KMS-11 (cell line): ENCODE results near the gene PLD1.

Source experiments
- H2AFZ ChIP-seq: fragments of 200-600 bp; sonication (generic); 2 replicates; pipeline ENCODE4 v1.6.1; 2016; ENCODE audit warnings: antibody characterized with exemption, mixed run types, low read depth
- H3K27ac ChIP-seq: fragments of 200-600 bp; sonication (generic); 2 replicates; pipeline ENCODE4 v1.6.1; 2016; ENCODE audit warnings: mild to moderate bottlenecking, mixed run types
- H3K27me3 ChIP-seq: fragments of 200-600 bp; sonication (generic); 2 replicates; pipeline ENCODE4 v1.6.1; 2017; ENCODE audit warnings: mild to moderate bottlenecking, low read depth, mixed run types, moderate library complexity; ENCODE audit not compliant: insufficient read depth
- H3K36me3 ChIP-seq: fragments of 200-600 bp; sonication (generic); 2 replicates; pipeline ENCODE4 v1.6.1; 2017; ENCODE audit warnings: mild to moderate bottlenecking, mixed run types; ENCODE audit not compliant: insufficient read depth
- H3K4me1 ChIP-seq: fragments of 200-600 bp; sonication (generic); 2 replicates; pipeline ENCODE4 v1.6.1; 2016; ENCODE audit warnings: mild to moderate bottlenecking, low read depth, mixed run types; ENCODE audit not compliant: poor library complexity, severe bottlenecking
- H3K4me2 ChIP-seq: fragments of 200-600 bp; sonication (generic); 2 replicates; pipeline ENCODE4 v1.7.0; 2016; ENCODE audit warnings: mild to moderate bottlenecking, mixed run types
- H3K4me3 ChIP-seq: fragments of 200-600 bp; sonication (generic); IDR thresholded peaks from 2 replicates; pipeline ENCODE4 v1.6.1; 2017; ENCODE audit warnings: low read depth, low read length, mixed read lengths; ENCODE audit not compliant: insufficient read depth
- H3K79me2 ChIP-seq: fragments of 200-600 bp; sonication (generic); 2 replicates; pipeline ENCODE4 v1.6.1; 2016; ENCODE audit warnings: low read depth, mixed run types; ENCODE audit not compliant: insufficient read depth
- H3K9ac ChIP-seq: fragments of 200-600 bp; sonication (generic); 2 replicates; pipeline ENCODE4 v1.6.1; 2016; ENCODE audit warnings: mild to moderate bottlenecking, mixed run types
- H4K20me1 ChIP-seq: fragments of 200-600 bp; sonication (generic); 2 replicates; pipeline ENCODE4 v1.6.1; 2016; ENCODE audit warnings: mild to moderate bottlenecking, mixed run types; ENCODE audit not compliant: insufficient read depth
- CTCF ChIP-seq: fragments of 200-600 bp; sonication (generic); conservative IDR thresholded peaks from 2 replicates; pipeline ENCODE4 v1.6.1; 2017; ENCODE audit warnings: low read depth, mild to moderate bottlenecking, antibody characterized with exemption, low read length, moderate library complexity, mixed read lengths

Gene PLD1

DNA sequence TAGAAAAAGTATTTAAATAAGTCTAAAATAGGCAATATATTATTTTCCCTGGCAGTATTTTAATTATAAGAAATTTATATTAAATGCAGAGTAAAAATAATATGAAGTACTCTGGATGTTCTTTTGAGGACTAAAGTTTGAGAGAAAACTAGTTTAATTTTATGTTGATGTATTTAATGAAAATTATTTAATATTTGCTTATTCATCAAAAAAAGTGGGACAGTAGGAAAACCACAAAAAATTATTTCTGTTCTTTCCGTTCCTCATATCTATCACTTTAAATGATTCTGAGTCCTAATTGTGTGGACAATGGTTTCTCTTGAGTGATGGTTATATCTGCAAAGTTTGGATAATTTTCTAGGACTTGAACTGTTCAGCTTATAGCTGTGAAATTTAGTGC, 202.8 kb downstream of the PLD1 start:
- H3K4me3 ChIP-seq, result no peak overlapping the region
- no peak overlapping the region for H3K4me2 ChIP-seq
- H3K4me1 ChIP-seq, result no peaks in the 10 kb centered on the region
- H3K79me2 ChIP-seq, result no peaks in the 10 kb centered on the region
- no peaks in the 10 kb centered on the region for H3K27me3 ChIP-seq
- H2AFZ ChIP-seq, result no peak overlapping the region
- no peaks in the 10 kb centered on the region for H4K20me1 ChIP-seq
- no peak for TF ChIP-seq CTCF
- no peak overlapping the region for H3K9ac ChIP-seq
- H3K36me3 ChIP-seq, result no peaks in the 10 kb centered on the region; the same call in 1 of the 2 replicates
- H3K27ac ChIP-seq, result no peak overlapping the region

DNA sequence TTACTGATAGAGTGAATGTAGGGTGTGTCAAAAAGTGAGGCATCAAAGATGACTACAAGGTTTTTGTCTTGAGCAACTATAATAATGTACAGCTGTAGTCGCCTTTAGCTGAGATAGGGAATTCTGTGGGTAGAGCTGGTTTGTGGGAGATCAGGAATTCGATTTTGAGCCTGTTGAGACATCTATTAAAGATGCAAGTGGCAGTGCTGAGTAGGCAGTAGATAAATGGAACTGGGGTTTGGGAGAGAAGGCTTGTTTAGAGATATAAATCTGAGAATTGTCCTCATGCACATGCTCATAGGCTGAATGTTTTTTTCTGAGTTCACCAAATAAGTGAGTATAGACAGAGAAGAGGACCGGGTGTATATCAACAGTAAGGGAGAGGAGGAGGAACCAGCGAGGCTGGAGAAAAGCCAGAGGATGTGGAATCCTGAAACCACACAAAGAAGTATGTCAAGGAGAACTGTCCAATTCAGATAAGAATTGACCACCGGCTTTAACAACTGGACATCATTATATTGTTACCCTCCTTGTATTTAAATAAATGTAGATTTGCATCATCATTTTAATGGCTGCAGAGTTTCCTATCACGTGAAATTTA, 204.0 kb downstream of the PLD1 start:
- no peaks in the 10 kb centered on the region for H4K20me1 ChIP-seq
- H2AFZ ChIP-seq, result no peak overlapping the region
- no peak overlapping the region for H3K4me2 ChIP-seq
- no peaks in the 10 kb centered on the region for H3K27me3 ChIP-seq
- H3K4me1 ChIP-seq, result no peaks in the 10 kb centered on the region
- TF ChIP-seq CTCF, result no peak
- no peak overlapping the region for H3K27ac ChIP-seq
- H3K36me3 ChIP-seq, result no peaks in the 10 kb centered on the region; the same call in 1 of the 2 replicates
- H3K9ac ChIP-seq, result no peak overlapping the region
- H3K79me2 ChIP-seq, result no peaks in the 10 kb centered on the region
- H3K4me3 ChIP-seq, result no peak overlapping the region

- Histone ChIP-seq H3K4me3 (no peak overlapping the region), H3K4me2 (no peak overlapping the region), H4K20me1 (no peaks in the 10 kb centered on the region)
Observed at GRCh38 chr3:171604370-171604769, 205.9 kb downstream of the PLD1 start.

DNA sequence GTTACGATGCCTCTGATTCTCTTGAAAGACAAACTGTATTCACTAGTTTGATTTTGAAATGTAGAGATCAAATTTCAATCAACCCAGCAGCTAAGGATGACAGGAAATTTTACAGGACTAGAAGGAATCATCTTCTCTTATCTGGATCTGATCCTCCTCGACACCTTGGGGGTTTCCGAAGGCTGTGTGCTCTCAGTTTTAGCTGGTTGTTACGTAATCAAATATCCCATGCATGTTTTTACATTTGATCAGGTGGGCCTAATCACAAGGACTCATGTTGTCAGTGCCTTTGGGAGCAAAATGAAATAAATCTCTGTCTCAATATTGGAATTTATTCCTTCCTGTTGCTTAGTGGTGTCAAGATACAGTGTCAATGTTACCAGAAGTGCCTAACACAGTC, 208.2 kb downstream of the PLD1 start:
- Histone ChIP-seq H3K36me3 (no peaks in the 10 kb centered on the region), H3K4me3 (no peak overlapping the region), H3K27ac (no peak overlapping the region), H4K20me1 (no peaks in the 10 kb centered on the region), H3K9ac (no peak overlapping the region), H3K79me2 (no peaks in the 10 kb centered on the region), H2AFZ (no peak overlapping the region), H3K4me1 (no peaks in the 10 kb centered on the region), H3K27me3 (no peaks in the 10 kb centered on the region), H3K4me2 (no peak overlapping the region)
- no peak for TF ChIP-seq CTCF

More at GRCh38 chr3:171604370-171604769, 205.9 kb downstream of the PLD1 start:
- Histone ChIP-seq H3K27me3 (no peaks in the 10 kb centered on the region), H3K9ac (no peak overlapping the region), H3K27ac (no peak overlapping the region), H2AFZ (no peak overlapping the region), H3K79me2 (no peaks in the 10 kb centered on the region), H3K36me3 (no peaks in the 10 kb centered on the region; the same call in 1 of the 2 replicates), H3K4me1 (no peaks in the 10 kb centered on the region)
- TF ChIP-seq CTCF, result no peak
